Peyer's patch (tissue), 4 donors: ENCODE measurements around the gene LYPD1.

Experiments
- CTCF ChIP-seq, 6 experiments: fragments of 450-650 bp in 4 of 6; fragments of 200-600 bp in 2 of 6; sonication (generic) in 1 of 6; IDR thresholded peaks; one replicate each; pipeline ENCODE4 v1.5.1; 2017 to 2019; ENCODE audit warnings: antibody characterized with exemption in 6 of 6, mild to moderate bottlenecking in 3 of 6, moderate library complexity in 1 of 6
- POLR2A ChIP-seq, 2 donors: fragments of 450-650 bp; IDR thresholded peaks; one replicate each; pipeline ENCODE4 v1.5.1; 2017; ENCODE audit warnings: antibody characterized with exemption in 2 of 2, mild to moderate bottlenecking in 2 of 2, moderate library complexity in 2 of 2

GRCh38 chr2:132697556-132698205, 27.7 kb upstream of the LYPD1 start:
- TF ChIP-seq CTCF (IDR thresholded peaks at IDR 0.05) (no peak), POLR2A (IDR thresholded peaks at IDR 0.05) (no peak)
